B cell (primary cell): ENCODE measurements around the gene FAM200A. TPM values are rescaled to one million over a fixed set of nuclear protein-coding genes. Genes with fewer than 3 reads are reported as not detected.

Experiments used
- ATAC-seq: fragments of 200-7000 bp; cut with Tn5 transposase; one replicate; pipeline ENCODE4 v1.10.0; 2021; ENCODE audit warnings: low read depth, mild to moderate bottlenecking, moderate number of reproducible peaks, moderate library complexity
- CTCF ChIA-PET: fragments of 350-600 bp; sonication (Branson Sonifier 250); formaldehyde crosslinking; loops from one replicate; lab custom pipeline; 2021; ENCODE audit warnings: antibody characterized with exemption, inconsistent platforms; lab: Charles Lee
- POLR2A ChIA-PET: fragments of 350-600 bp; sonication (Branson Sonifier 250); formaldehyde crosslinking; loops from one replicate; lab custom pipeline; 2021; ENCODE audit warnings: antibody characterized with exemption; lab: Charles Lee
- DNase-seq: peaks from one replicate; pipeline ENCODE4 v3.0.0; 2013
- H2AFZ ChIP-seq: 2 replicates; pipeline ENCODE4 v1.6.1; 2012; ENCODE audit warnings: mild to moderate bottlenecking, low read depth, low read length; ENCODE audit not compliant: insufficient read depth, poor library complexity, severe bottlenecking
- H3K27ac ChIP-seq, 2 donors: 1 replicate in 1 of 2; 2 replicates in 1 of 2; pipeline ENCODE4 v1.5.1; 2012 to 2013; ENCODE audit warnings: low read length in 2 of 2, mild to moderate bottlenecking in 2 of 2, moderate library complexity in 1 of 2
- H3K27me3 ChIP-seq, 4 experiments: fragments of 200-600 bp in 1 of 4; sonication (generic) in 1 of 4; replicated peaks in 1 of 4; 1 replicate in 2 of 4; 2 replicates in 2 of 4; pipeline versions ENCODE4 v1.6.1 to v1.7.0; 2013 to 2016; ENCODE audit warnings: low read length in 3 of 4, mild to moderate bottlenecking in 2 of 4, mixed read lengths in 1 of 4, moderate library complexity in 1 of 4; ENCODE audit not compliant: insufficient read depth in 4 of 4, control insufficient read depth in 3 of 4; ENCODE audit errors: control extremely low read depth in 1 of 4
- H3K36me3 ChIP-seq, 2 experiments: replicated peaks in 1 of 2; 1 replicate in 1 of 2; 2 replicates in 1 of 2; pipeline versions ENCODE4 v1.6.1 to v1.7.1; 2013; ENCODE audit warnings: low read length in 1 of 2; ENCODE audit not compliant: insufficient read depth in 2 of 2, control insufficient read depth in 1 of 2; ENCODE audit errors: control extremely low read depth in 1 of 2, extremely low read depth in 1 of 2
- H3K4me1 ChIP-seq, 2 donors: fragments of 200-600 bp in 1 of 2; sonication (generic) in 1 of 2; 1 replicate in 1 of 2; 2 replicates in 1 of 2; pipeline versions ENCODE4 v1.5.1 to v1.6.1; 2013 to 2017; ENCODE audit warnings: low read length in 2 of 2; ENCODE audit not compliant: control insufficient read depth in 2 of 2, insufficient read depth in 2 of 2
- H3K4me2 ChIP-seq: replicated peaks from 2 replicates; pipeline ENCODE3; 2012; ENCODE audit warnings: mild to moderate bottlenecking, low read depth, low read length; ENCODE audit not compliant: poor library complexity, severe bottlenecking
- H3K4me3 ChIP-seq, 5 experiments: fragments of 200-600 bp in 1 of 5; sonication (generic) in 1 of 5; 1 replicate in 3 of 5; 2 replicates in 2 of 5; pipeline versions ENCODE4 v1.5.1 to v1.7.0; 2011 to 2016; ENCODE audit warnings: low read length in 4 of 5, mild to moderate bottlenecking in 4 of 5, low read depth in 2 of 5, control low read depth in 1 of 5, moderate library complexity in 1 of 5; ENCODE audit not compliant: insufficient read depth in 1 of 5; ENCODE audit errors: control extremely low read depth in 1 of 5, extremely low read depth in 1 of 5
- H3K79me2 ChIP-seq: fragments of 200-600 bp; sonication (generic); one replicate; pipeline ENCODE4 v1.6.0; 2016; ENCODE audit warnings: low read length; ENCODE audit not compliant: control insufficient read depth, insufficient read depth
- H3K9ac ChIP-seq: fragments of 200-600 bp; sonication (generic); 2 replicates; pipeline ENCODE4 v1.6.1; 2017; ENCODE audit warnings: mild to moderate bottlenecking, low read length, moderate library complexity
- H3K9me3 ChIP-seq, 3 donors: one replicate each; pipeline versions ENCODE4 v1.6.1 to v1.7.1; 2013; ENCODE audit warnings: low read length in 2 of 3; ENCODE audit not compliant: control insufficient read depth in 2 of 3, insufficient read depth in 1 of 3; ENCODE audit errors: control extremely low read depth in 1 of 3
- H4K20me1 ChIP-seq: 2 replicates; pipeline ENCODE4 v1.6.0; 2012; ENCODE audit warnings: mild to moderate bottlenecking, low read length; ENCODE audit not compliant: insufficient read depth, control insufficient read depth, poor library complexity, severe bottlenecking
- H3K27ac Mint-ChIP-seq: one replicate; pipeline ENCODE4 v1.8.0; 2021; ENCODE audit warnings: mixed read lengths
- H3K27me3 Mint-ChIP-seq: one replicate; pipeline ENCODE4 v1.8.0; 2021; ENCODE audit warnings: mixed read lengths
- H3K4me1 Mint-ChIP-seq: one replicate; pipeline ENCODE4 v1.8.0; 2021; ENCODE audit warnings: mixed read lengths
- H3K4me3 Mint-ChIP-seq: one replicate; pipeline ENCODE4 v1.8.0; 2021; ENCODE audit warnings: mixed read lengths
- H3K9me3 Mint-ChIP-seq: one replicate; pipeline ENCODE4 v1.8.0; 2022; ENCODE audit warnings: mixed read lengths; ENCODE audit not compliant: insufficient read depth
- EZH2 ChIP-seq: IDR thresholded peaks from 2 replicates; pipeline ENCODE4 v1.6.1; 2012; ENCODE audit warnings: borderline replicate concordance, low read depth, mild to moderate bottlenecking, moderate library complexity, low read length; ENCODE audit not compliant: insufficient read depth, poor library complexity, severe bottlenecking
- WGBS: methylation state at CpG from one replicate; pipeline ENCODE4 v1.1.5; 2013; ENCODE audit warnings: missing lambda C conversion rate; ENCODE audit not compliant: insufficient coverage; 5-methylcytosine and 5-hydroxymethylcytosine counted together
- intact Hi-C: fragments of 100-400 bp; cut with micrococcal nuclease; formaldehyde crosslinking; loops from one replicate; pipeline ENCODE4 v1.10.0; 2022
- polyA plus RNA-seq: library from polyadenylated mRNA; depleted of rRNA; stranded (reverse); fragments of >200 nt; gene quantifications from 2 replicates; pipeline ENCODE4 v1.2.3, GENCODE V29; 2012
- total RNA-seq, 2 donors: library from RNA; stranded (reverse); fragments of 120-200 nt in 1 of 2; gene quantifications; 1 replicate in 1 of 2; 2 replicates in 1 of 2; pipeline versions ENCODE4 v1.2.3 to v1.2.4, GENCODE V29; 2013 to 2022
- TF ChIP-seq, protein P1 (sequence below): fragments of 200-600 bp; IDR thresholded peaks from one replicate; pipeline ENCODE4 v1.8.0; 2022; ENCODE audit warnings: antibody characterized with exemption, mild to moderate bottlenecking

The FAM200A gene
- total and polyA plus RNA-seq, 2 donors (not counting 1 experiment from before 2014, with no cell fraction given): 2.1 to 11.9 TPM

GRCh38 chr7:99560834-99561736 is 9.2 kb upstream of the FAM200A start:
- H3K36me3 ChIP-seq: peaks cover 28 to 52% of the 10 kb centered on the region in 2 experiments
- POLR2A ChIA-PET: interaction anchor here (0.6 kb wide), 1 partner anchor 20 kb away, joined by 6 read pairs; no protein-coding TSS in a partner anchor

More at GRCh38 chr7:99560834-99561736, 9.2 kb upstream of the FAM200A start:
- no peak overlapping the region for H2AFZ ChIP-seq
- intact Hi-C loops: no loop called here
- ATAC-seq: no peak
- 97% methylated on average over 5 of the region's 7 CpGs for WGBS
- H3K27me3 ChIP-seq: no peaks in the 10 kb centered on the region
- TF ChIP-seq, protein P1, sequence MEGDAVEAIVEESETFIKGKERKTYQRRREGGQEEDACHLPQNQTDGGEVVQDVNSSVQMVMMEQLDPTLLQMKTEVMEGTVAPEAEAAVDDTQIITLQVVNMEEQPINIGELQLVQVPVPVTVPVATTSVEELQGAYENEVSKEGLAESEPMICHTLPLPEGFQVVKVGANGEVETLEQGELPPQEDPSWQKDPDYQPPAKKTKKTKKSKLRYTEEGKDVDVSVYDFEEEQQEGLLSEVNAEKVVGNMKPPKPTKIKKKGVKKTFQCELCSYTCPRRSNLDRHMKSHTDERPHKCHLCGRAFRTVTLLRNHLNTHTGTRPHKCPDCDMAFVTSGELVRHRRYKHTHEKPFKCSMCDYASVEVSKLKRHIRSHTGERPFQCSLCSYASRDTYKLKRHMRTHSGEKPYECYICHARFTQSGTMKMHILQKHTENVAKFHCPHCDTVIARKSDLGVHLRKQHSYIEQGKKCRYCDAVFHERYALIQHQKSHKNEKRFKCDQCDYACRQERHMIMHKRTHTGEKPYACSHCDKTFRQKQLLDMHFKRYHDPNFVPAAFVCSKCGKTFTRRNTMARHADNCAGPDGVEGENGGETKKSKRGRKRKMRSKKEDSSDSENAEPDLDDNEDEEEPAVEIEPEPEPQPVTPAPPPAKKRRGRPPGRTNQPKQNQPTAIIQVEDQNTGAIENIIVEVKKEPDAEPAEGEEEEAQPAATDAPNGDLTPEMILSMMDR: no peak
- TF ChIP-seq EZH2: no peak
- Mint-ChIP-seq H3K27me3 (no peaks in the 10 kb centered on the region), H3K27ac (peak overlapping the region; percentile 80), H3K9me3 (no peaks in the 10 kb centered on the region), H3K4me1 (peaks cover 43% of the 10 kb centered on the region), H3K4me3 (peak overlapping the region; percentile 59)
- no peak overlapping the region for H3K4me3 ChIP-seq
- peaks cover 19 to 25% of the 10 kb centered on the region in 2 donors for H3K4me1 ChIP-seq
- no peak overlapping the region for H3K9ac ChIP-seq
- H3K9me3 ChIP-seq: no peaks in the 10 kb centered on the region
- CTCF ChIA-PET: no interaction called here
- peak overlapping the region in 1 of 2 donors; percentile 37 for H3K27ac ChIP-seq
- peaks cover 26% of the 10 kb centered on the region for H4K20me1 ChIP-seq
- DNase-seq: no peak
- peaks cover 58% of the 10 kb centered on the region for H3K79me2 ChIP-seq
- no peak overlapping the region for H3K4me2 ChIP-seq
